OCI-M2 (cell line): ENCODE data around the gene SLX4IP.

Experiments
- DNase-seq: peaks from one replicate; lab custom pipeline; 2025; ENCODE audit not compliant: unreplicated experiment; lab: John Stamatoyannopoulos, UW

SLX4IP gene

DNA sequence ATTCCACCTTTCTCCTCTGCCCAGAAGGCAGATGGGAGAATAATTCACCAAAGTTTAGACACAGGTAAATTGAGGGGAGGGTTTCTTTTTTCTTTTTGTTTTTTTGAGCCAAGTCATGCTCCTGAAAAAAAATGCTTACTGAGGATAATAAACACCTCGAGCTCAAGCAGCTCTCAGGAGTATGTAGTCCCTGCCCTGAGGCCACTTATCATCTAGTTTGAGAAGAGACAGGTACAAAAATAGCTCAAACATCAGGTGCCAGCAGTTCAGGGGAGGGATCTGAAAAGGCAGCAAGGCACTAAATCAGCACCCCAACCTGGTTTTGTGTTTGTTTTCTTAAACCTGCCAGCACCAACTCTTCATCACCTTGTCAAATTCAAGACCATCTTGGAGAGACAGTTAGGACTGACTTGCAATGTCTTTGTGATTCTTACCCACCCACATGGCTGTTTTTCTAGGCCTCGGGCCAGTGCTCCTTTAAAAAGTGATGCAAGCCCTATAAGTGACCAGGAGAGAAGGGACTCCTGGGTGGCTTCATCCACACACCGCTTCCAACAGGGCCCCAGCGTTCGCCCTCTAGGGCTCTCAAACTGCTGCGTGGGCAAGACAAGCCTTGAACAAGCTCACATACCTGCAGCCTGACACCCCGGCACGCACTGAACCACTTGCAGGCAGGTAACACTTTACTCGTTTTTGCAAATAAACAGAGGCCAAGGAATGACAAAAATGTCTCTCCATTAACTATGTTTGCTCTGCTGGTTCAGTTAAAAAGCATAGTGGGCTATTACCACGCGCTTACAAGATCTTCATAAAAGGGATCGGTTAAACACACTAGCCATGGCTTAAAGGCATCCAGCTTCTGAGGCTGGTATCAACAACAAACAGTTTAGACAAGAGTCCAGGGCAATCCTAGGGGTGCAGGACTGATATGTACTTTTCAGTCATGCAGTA, 224.8 kb downstream of the SLX4IP start:
- DNase-seq: no peak

DNA sequence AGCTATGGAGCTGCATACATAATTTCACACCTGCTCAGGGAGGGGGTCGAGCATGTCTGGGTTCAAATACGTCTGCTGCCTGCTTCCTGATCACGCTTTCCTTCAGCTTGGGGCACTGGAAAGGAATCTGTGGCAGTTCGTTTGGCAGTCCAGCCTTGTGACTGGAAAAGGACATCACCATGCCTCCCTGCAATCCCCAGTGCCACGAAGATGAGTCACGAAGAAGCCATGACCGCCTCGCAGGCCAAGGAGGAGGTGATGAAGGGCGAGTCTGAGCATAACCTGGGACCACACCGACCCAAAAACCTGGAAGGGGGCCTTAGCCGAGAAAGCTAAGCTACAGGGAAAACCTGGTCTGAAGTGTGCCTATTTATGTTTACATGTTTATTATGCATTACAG, 225.6 kb downstream of the SLX4IP start:
- DNase-seq: no peak

DNA sequence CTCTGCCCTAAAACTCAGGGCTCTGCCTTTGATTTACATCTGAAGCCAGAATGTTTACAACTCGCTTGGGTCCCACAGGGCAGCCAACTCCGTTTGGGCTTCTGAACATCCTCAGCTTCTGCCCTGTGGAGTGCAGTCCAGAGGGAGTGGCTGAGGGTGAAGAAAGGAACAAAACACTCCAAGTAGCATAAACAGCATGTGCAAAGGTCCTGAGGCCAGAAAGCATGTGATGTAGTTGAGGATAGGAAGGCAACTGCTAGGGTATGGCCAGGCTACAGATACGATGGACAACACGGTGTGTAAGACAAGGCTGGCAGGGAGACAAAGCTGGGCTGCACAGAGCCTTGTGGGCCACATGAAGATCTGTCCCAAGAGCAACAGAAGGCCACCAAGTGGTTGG, 226.2 kb downstream of the SLX4IP start:
- no peak for DNase-seq

DNA sequence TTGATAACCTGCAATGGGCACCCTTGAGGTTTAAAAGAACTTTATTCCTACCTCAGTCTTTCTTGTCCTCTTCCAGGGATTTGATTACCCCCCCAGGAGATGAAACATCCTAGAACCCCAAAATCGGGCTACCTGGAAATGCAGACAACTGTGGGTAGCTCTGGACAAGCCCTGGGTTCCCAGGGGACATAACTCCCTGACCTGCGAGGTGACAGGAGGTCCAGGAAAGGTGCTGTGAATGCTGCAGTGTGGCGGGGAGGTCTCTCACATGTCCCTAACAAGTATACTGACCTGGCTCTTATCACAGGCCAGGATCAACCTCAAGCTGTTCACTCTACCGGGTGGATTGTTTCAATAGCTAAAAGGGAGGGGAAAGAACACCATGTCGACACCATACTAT, 227.0 kb downstream of the SLX4IP start:
- DNase-seq: no peak

DNA sequence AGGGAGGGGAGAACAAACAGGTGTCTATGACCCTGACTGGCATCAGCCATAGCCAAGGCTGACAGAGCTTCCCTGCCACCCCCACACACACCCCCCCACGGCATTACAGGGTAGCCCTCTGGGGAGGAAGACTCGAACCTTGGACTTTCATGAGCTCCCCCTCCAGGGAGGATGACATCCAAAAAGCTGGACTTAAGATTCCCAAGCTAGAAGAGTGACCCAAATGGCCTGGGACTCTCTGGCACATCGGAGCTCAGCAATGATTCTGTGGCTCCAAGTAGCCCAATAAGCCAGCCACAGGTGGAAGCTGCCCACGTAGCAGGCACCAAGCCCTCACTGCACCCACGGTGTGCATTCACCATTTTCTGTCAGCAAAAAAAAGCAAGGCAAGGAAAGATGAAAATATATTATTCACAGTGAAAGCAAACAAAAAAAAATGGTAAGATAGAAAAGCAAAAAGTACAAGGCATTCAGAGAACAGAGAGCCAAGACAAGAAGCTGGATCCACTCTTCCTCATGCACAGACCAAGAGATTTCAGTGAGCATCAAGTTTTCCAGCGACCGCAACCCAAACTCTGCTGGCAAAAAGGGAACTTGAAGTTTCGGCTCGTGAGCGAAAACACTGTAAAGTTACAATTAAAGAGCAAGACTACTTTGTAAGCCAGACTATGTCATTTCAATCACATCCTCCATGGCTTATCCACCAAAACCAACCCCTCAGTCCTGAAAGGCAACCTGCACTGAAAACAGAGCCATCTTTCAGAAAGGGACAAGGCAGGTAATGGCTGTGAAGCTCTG, 227.8 kb downstream of the SLX4IP start:
- no peak for DNase-seq

DNA sequence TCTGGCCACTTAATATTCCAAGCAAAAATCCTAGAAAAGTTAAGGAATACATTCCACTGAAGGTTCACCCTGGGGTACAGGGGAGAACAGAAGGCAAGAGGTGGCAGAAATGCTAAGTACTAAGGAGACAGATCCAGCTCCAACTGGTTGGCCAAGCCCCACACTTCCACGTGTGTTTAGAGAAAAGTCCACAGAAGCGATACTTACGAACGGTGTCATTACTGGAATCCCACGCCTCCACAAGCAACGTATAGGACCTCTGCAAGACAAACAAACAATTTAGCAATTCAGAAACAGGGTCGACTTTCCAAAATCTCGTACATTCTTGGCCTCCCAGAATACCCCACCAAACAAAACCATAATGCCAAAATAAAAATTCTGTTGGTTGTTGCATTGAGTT, 228.7 kb downstream of the SLX4IP start:
- no peak for DNase-seq

DNA sequence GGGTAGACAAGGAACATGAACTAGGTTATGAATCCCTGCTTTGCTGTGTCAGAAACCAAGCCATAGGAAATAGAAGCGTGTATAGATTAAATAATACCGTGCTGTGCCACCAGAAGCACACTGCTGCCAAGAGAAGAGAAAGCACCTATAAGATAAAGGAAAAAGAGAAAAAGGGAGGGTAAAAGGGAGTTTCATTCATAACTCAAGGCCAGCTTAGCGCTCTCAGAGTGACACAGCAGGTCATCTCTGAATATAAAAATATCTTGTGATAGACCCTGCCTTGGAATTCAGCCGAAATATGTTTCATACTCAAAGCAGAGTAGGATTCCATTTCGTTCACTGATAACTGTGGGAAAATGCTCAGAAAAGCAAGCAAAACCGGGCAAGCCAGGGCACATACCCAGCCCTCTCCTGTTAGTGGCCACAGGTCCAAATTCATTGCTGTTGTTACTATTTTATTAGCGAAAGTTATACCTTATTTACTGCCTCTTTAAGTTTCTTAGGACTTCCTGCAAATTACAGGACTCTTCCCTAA, 230.0 kb downstream of the SLX4IP start:
- DNase-seq: no peak

DNA sequence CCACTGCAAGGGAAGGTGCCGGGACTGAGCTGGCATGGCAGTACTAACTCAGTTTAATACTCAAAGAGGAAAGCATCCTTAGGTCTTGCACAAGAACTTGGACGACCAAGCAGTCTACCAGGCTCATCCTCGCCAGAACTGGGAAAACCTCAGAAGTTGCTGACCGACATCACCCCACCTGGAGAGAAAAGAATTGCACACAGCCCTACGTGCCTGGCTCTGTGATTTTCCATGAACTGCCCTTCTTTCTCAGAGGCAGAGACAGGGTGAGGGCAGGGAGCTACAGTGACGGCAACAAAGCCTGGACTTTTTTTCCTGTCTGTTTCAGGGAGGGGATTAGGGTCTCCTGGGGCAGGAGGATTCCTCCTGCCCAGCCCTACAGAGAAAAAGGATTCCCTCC, 230.7 kb downstream of the SLX4IP start:
- DNase-seq: no peak

DNA sequence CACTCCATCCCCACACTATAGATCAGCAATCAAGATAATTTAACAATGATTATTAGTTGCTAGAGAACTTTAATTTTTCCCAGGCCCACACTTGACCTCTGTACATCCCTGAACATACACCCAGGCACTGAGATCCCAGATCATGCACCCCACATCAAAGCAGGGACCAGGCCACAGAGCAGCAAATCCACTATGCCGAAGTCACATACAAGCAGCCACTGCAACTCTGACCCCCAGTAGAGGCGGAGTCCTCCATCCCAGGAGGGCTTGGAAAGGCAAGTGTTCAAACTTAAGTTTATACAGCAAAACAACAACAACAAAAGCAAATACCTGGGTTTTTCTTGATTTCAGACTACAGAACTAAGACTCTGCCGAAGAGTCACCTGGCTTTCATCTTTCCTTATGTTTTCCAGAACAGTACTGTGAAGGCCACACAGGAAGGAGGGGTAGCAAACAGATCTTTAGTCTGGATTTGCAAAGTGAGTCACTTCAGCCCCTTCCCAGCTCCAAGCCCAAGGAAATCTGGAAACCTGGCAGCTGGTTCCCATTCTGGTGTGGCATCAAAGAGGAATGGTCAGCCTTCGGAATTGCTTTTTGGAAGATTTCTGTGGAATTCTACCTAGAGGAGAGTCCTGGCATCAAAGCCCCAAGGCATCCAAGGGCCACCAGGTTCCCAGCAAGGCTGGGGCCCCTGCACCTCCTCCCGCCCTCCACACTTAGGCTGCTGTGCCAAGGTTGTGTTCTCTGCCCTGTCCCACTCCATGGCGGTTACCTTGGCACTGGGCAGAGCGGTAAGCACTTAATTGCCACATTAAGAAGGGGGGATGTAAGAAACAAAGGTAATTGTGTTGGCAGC, 231.3 kb downstream of the SLX4IP start:
- no peak for DNase-seq

DNA sequence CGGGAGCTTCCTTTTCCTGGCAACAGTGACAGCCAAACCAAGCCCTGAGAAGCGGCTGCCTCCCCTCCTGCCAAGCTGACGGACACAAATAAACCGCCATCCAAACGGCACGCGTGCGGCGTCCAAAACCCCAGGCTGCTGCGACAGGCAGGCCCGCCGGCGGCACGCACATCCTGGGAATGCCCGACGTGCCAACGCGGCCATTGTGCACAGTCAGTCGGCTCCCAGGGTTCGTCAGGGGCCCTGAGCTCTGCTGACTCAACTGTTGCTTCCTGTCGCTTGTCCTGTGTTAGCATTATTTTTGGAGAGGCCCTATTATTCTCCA, 231.9 kb downstream of the SLX4IP start:
- no peak for DNase-seq

DNA sequence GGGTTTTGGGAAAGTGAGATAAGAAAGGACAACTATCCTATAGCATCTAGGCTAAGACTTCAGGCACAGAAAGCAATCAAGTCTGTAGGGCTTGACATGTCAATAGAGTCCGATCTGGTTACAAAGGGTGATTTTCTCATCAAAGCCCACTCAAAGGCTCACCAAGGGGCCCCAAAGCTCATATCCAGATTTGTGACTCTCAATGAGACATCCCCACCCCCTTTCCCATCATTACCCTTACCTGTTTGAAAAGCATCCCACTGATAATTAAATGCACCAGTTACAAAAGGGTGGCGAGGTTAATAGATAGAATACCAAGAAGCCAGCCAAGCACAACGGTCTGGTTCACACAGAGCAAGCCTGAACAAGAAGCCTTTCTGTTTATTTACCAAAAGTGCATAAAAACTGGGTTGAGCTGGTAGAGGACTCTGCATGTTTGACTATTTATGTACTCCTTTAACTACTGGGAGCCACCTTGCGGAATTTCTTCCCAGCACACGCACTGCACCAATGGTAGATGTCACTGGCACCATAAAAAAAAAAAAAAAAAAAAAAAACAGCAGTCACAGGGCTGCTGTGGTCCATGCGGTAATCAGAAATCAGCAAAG, 232.6 kb downstream of the SLX4IP start:
- no peak for DNase-seq

DNA sequence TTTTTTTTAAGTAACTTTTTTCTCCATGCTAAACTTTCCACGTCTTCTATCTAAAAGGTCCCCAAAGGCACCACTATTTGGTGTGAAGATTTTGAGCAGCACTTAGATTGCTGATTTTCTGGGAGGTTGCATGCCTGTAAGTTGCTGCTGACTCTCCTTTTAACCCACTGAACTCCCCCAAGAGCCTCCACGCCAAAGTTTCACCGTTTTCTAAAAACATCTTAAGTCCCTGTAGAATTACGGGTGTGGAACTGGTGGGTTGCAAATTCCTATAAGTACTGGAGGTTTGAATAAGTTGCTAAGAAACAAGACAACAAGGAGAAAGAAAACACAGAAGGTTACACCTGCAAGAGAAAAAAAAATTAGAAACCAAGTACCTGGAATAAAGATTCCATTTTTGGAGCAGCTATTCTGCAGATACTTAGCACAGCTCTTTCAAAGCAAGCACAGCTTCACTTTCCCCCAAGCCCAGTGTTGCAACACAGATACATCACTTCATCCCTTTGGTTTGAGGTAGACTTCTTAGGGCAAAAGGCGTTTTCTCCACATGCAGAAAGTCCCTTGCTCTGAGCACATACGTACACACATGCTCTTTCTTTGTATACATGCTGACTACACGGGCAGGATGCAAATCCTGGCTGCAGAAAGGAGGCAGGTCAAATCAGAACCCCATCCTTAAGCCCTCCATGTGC, 233.7 kb downstream of the SLX4IP start:
- DNase-seq: no peak

DNA sequence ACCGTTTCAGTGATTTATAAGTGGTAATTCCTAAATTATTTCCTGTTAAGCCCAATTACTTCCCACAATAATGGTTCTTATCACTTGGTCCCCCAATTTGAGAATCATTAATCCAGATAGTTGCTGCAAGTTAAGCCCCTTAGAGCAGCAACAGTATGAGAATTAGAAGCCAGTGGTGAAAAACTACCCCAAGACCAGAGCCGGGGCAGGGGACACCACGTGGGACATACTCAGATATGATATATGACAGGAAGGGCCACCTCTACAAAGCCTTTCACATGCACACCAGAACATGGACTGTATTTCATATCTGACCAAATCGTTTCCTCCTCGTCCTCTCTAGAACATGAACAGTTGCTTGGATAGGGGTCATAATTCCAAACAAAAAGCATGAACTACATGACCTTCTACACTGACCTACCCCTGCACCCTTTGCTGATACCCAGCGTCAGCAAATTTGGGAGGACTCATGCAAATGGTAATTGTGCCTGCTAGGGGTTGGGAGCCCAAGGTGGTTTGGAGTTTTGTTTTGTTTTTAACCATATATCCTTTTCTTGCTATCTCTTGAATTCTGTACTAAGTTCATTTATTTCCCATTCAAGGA, 234.8 kb downstream of the SLX4IP start:
- no peak for DNase-seq

DNA sequence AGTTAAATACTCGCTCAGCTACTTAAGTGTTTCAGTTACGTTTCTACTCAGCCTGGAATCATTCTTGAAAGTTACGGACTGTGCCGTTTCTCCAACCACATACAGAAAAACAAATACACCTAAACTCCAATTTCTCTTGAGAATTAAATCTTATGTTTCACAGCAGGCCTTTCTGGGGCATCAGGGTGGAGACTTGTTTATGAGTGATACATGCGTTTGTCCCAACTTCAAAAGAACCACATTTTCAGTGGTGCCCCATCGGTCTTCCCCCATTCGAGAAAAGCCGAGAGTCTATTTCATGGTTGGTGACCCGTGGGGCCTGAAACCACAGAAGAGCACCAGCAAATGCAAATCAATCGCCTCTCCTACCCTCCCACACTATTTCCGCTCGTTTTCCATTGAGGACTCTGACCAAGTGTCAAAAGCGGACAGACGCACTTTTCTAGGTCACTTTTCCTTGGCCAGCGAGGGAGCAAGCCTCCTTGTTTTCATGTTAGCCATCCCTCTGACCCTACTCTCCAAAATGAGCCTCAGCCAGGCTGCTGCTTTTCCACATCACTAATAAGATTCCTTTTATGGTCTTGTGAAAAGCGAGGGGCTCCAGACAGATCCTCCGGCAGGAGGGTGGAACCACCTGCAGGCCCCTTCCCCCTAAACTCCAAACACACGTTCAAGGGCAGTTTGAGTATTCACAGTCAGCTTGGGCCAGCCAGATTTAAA, 235.6 kb downstream of the SLX4IP start:
- DNase-seq: no peak

DNA sequence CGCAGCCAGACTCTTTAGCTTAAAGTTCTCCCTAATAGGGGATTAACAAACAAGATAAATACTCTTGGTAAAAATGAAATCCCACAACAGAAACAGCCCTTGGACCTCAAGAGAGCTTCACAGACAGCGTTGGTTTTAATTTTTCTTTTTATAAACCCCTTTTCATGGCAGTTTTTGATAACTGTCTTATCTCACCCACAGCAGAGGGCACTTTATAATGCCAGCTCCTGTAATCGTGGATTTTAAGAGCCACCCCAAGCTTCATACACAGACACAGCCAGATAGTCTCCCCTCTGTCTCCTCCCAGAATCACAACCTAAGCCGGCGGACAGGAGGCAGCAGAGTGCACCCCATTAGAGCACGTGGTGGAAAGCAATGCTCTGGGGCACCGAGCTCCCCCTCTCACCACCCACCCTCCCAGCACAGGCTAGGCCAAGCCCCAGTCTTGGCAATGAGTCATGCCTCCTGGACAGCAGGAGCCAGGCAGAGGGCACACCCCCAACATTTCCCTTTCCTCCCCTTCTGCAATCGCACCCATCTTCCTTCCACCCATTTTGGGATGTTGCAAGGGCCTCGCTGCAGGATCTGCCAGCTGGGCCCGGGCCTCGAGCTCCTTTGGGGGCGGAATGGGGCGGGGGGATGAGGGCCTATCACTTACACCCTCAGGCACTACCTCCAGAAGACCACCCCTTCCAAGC, 236.3 kb downstream of the SLX4IP start:
- no peak for DNase-seq

DNA sequence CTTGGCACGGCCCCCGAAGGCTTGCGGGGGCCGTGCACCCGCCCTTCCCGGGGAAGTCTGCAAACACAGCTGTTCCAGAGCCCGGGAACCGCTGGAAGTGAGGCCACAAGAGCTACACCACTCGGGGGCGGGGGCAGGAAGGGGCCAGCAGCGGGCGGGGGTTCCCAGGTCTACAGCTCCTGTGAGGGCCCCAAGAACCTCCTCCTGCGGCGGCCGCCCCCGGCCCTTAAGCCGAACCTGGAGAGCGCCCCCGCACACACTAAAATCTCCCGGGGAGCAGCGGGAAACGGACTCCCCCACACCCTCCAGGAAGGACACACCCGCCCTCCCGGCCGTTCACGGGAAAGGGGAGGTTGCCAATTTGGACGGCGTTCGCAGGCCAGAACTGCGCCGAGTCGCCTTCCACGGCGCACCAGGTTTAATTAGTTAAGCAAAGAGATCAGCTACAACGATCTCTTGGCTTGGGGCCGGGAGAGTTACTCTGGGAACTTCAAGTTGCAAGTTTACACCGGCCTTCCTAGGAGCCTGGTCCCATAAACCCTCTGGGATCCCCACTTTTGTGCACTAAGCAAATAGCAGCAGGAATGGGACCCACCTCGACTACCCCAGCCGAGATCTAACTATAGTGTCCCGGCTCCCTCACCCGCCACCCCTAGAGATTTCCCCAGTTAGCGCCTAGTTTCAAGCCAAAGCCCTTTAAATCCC, 237.0 kb downstream of the SLX4IP start:
- no peak for DNase-seq

DNA sequence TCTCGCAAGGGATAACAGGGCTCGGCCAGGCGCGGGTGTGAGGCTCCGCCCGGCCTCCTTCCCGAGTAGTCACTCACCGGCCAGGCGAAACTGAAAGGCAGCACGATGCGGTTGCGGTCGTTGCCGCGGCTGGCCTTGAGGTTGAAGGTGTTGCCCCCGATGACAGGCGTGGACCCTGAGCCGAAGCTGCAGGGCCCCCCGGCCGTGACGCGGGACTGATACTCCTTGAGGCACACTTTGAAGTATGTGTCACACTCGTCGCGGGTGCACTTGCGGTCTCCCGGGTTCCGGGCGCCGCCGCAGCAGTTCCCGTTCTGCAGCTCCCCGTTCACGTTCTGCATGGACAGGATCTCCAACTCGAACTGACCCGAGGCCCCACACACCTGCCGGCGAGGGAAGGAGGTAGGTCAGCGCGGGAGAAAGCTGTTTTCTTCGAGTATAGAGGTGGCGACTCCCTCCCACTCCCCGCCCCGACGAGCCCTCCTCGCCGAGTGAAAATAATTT, 237.6 kb downstream of the SLX4IP start:
- no peak for DNase-seq
